ENCODE measurements around the gene STK4.

- TF ChIP-seq CTCF (IDR thresholded peaks at IDR 0.05) (no peak), POLR2A (IDR thresholded peaks at IDR 0.05) (no peak), EP300 (IDR thresholded peaks at IDR 0.05) (no peak)
These were observed 83.1 kb downstream of the STK4 start for GRCh38 chr20:45049438-45049837.

All from ovary (tissue), 3 donors.